Muscle of back (tissue), 11 donors: ENCODE measurements around the gene MARK1. TPM values are rescaled to one million over a fixed set of nuclear protein-coding genes. Genes with fewer than 3 reads are reported as not detected.
"Not testable (repeated sequence)": the region's sequence is repeated elsewhere in the genome, so short reads cannot be mapped to it uniquely, and the experiment has no call there.

Source experiments
- DNase-seq, 3 donors: peaks; one replicate each; pipeline versions ENCODE4 v3.0.0 to v3.0.0-alpha.2; 2013
- polyA plus RNA-seq, 10 donors: library from polyadenylated mRNA; unstranded; fragments of 120-200 nt; gene quantifications; one replicate each; pipeline ENCODE4 v1.2.1, GENCODE V29; 2013; ENCODE audit not compliant: insufficient read length in 10 of 10

The MARK1 gene
- polyA plus RNA-seq, 10 donors: 9.6 to 14.7 (median 12.6) TPM

GRCh38 chr1:220528679-220529501, 954 bp downstream of the MARK1 start:
- peak; percentile 20 to 82 (median 40) for DNase-seq

GRCh38 chr1:220529521-220530020, 1.6 kb downstream of the MARK1 start:
- peak in 2 of 3 donors; percentile 20 to 27 for DNase-seq

DNA sequence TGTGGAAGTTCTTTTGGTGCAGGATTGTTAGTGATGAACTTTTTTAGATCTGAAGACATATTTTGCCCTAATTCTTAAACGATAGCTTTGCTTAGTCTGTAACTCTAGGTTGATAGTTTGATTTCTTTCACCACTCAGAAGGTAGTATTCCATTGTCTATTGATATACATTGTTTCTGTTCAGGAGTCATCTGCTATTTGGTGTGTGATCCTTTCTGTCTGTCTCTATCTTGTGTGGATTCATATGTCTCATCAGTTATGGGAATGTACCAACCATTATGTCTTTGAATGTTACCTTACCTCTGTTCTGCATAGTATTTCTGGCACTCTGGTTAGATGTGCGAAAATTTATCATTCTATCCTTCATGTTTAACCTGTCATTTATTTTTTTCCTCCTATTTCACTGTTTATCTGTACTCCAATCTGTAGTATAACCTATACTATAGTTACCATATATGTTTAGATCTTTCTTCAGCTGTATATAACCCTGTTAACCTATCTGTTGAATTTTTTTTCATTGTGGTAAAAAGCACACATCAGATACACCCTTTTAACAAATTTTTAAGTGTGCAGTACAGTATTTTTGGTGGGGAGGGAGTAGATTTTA, 5.7 kb downstream of the MARK1 start:
- no peak for DNase-seq

DNA sequence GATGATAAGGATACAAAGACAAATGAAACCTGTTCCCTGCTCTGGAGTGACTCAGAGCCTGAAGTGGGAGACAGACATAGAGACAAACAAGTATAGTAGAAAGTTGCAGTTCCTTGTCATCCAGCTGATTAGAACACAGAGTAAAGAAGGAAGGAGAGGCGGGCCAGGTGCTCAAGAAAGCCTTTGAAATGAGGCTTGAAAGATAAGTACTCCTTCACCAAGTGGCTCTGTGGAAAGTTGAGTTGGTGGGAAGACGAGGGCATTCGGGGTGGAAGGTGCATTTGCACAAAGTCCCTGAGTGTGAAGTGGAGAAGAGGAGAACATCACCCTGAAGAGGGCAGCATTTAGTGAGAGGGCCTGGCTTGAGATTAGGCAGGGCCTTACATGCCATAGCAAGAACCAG, 17.0 kb downstream of the MARK1 start:
- DNase-seq: no peak

- peak in 2 of 3 donors; percentile 9 to 10 for DNase-seq
Measured at GRCh38 chr1:220550811-220551399, 23.0 kb downstream of the MARK1 start.

- no peak for DNase-seq
Measured at GRCh38 chr1:220551718-220552117, 23.8 kb downstream of the MARK1 start.

DNA sequence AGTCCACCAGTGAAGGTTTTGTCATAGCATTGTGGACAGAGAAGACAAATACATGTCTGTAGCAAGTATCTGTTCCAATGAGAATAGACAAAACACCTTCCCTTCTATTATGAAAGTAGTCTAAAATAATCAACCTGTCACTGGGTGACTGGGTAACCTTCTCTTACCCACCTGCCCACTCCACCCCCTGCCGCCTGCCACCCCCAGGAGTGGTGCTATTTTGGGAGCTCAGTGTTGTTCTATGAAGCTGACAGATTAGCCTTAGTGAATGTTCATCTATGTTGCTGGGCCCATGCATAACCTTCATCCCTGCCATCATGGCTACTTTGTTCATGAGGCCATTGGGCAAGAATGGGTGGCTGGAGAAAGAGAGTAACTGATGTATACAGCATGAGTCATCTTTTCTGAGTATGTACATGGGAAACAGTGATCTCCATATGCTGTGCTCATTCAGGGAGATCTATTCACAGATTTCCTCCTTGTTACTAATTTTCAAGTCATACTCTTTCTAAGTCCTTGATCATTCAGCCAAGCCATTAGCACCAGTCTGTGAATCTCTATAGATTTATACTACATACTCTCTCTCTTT, 24.8 kb downstream of the MARK1 start:
- no peak for DNase-seq

GRCh38 chr1:220556641-220557040, 28.7 kb downstream of the MARK1 start:
- no peak for DNase-seq

GRCh38 chr1:220563564-220563963, 35.6 kb downstream of the MARK1 start:
- DNase-seq: no peak

DNA sequence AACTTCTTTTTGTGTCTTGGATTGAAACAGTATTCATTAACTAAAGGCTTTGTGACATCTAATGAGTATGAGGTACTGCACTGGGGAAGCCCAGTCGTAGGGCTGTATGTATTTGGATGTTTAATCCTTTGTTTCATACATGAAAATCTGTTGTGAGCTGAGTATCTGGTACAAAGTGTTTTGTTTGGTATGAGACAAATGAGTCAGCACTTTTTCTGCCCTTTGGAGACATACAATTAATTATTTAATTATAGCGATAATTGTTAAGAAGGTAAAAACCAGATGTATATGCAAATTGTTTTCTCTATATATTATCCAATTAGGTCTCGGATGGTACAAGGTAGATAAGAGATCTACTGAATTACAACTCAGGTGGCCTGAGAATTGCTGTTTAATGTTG, 36.3 kb downstream of the MARK1 start:
- no peak for DNase-seq

DNA sequence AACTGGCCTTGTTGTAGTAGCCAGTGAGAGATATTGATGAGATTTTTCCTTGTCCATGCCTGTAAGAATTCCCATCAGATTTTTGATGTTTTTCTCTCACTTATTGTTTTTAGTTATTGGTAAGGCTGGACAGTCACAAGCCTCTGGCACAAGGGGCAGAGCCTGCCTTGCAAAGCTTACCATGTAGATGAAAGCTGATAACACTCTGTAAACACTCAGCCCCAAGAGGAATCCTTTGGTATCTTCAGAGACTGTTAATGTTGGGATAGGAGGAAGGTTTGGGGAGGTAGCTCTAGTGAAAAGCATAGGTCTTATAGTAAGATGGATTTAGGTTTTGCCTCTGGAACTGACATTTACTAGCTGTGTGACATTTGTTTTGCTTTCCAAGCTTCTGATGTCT, 37.7 kb downstream of the MARK1 start:
- no peak for DNase-seq

DNA sequence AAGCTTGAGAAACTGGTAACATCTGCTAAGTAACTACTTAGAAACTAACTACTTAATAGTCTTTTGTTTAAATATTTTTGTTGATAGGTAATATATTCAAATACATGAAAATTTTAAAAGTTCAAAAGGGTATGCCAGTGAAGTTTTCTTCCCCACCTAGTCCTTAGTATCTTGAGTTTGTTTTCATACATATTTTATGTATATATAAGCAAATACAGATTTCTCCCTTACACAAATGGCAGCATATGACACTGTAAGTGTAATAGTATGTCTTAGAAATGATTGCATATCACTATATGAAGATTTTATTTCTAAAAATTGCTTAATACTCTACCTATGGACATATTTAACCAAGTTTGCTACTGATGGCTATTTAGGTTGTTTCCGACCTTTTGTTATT, 38.9 kb downstream of the MARK1 start:
- DNase-seq: no peak

DNA sequence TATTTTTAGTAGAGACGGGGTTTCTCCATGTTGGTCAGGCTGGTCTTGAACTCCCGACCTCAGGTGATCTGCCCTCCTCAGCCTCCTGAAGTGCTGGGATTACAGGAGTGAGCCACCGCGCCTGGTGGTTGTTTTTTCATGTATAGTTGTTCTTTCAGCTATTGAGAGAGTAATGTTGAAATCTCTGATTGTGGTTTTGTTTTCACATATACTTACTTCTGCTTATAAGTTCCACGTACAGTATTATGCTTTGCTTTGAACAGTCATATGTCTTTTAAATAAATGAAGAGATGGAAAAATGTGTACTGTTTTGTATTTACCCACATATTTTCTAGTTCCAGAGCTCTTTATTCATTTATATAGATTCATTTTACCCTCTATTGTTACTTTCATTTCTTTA, 44.5 kb downstream of the MARK1 start:
- DNase-seq: no peak

DNA sequence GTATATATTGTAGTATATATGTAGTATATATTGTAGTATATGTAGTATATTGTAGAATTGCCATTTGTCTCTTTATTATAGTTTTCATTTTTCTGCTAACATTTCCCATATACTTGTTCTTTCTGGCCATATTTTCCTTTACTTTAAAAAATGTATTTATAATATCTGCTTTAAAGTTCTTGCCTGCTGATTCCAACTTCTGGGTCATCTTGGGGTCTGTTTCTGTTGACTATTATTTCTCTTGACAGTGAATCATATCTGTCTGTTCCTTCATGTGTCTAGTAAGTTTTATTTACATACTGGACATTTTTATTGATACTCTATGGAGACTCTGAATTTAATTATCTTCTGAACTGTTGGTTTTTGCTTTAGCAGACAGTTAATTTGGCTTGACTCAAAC, 45.9 kb downstream of the MARK1 start:
- DNase-seq: no peak

- no peak for DNase-seq
Measured at GRCh38 chr1:220575718-220576497, 48.0 kb downstream of the MARK1 start.

GRCh38 chr1:220577926-220578325, 50.0 kb downstream of the MARK1 start:
- no peak for DNase-seq

DNA sequence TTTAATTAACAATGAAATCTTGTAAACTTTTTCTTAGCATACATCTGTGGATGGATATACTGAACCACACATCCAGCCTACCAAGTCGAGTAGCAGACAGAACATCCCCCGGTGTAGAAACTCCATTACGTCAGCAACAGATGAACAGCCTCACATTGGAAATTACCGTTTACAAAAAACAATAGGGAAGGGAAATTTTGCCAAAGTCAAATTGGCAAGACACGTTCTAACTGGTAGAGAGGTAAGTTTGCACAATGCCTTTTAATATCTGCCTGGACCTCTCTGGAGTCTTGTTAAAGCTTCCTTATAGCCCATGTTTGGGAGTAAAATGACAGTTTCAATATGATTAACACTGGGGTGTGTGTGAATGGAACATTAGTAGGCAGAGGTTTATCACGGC, 51.4 kb downstream of the MARK1 start:
- DNase-seq: no peak

DNA sequence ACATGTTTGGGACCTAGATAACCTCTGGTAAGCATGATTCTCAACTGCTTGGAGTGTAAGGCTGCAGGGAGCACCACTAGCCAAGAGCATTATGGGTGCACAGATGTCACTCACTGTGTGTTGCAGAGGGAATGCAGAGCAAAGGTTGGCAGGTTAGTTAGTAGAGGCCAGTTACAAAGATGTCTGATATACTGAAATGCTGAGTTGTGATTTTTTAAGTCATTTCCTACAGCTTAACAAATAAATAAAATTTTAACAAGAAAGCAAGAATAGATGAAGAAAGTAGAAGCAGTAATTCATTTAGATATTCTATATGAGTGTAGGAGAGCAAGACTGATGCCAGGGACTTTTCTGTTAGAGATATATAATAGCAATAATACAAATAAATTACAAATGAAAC, 64.8 kb downstream of the MARK1 start:
- no peak for DNase-seq

- DNase-seq: no peak
Measured at GRCh38 chr1:220594356-220594755, 66.4 kb downstream of the MARK1 start.

- DNase-seq: no peak
Measured at GRCh38 chr1:220595179-220595578, 67.2 kb downstream of the MARK1 start.

- DNase-seq: no peak
Measured at GRCh38 chr1:220604926-220605325, 77.0 kb downstream of the MARK1 start.

DNA sequence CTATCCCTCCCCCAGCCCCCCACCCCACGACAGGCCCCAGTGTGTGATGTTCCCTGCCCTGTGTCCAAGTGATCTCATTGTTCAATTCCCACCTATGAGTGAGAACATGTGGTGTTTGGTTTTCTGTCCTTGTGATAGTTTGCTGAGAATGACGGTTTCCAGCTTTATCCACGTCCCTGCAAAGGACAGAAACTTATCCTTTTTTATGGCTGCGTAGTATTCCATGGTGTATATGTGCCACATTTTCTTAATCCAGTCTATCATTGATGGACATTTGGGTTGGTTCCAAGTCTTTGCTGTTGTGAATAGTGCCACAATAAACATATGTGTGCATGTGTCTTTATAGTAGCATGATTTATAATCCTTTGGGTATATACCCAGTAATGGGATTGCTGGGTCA, 77.7 kb downstream of the MARK1 start:
- not testable (repeated sequence) for DNase-seq
